ENCODE measurements around the gene RBM4B.
"Not testable (repeated sequence)": the region's sequence is repeated elsewhere in the genome, so short reads cannot be mapped to it uniquely, and the experiment has no call there.

The RBM4B gene

GRCh38 chr11:66641834-66642233 lies 35.9 kb downstream of the RBM4B start:
- DNase-seq (ENCODE audit: low read depth): no peak

- not testable (repeated sequence) for DNase-seq (ENCODE audit: low read depth)
Observed at GRCh38 chr11:66639814-66640340, 37.8 kb downstream of the RBM4B start.

GRCh38 chr11:66639066-66639813 lies 38.4 kb downstream of the RBM4B start:
- no peak for DNase-seq (ENCODE audit: low read depth)

GRCh38 chr11:66638177-66639065 lies 39.3 kb downstream of the RBM4B start, which contains the start of gene RBM4:
TSS of gene RBM4 (plus strand) at chr11:66638703. CDS start at chr11:66639712, 1,009 bp downstream.
- DNase-seq (ENCODE audit: low read depth): peak; percentile 99

- DNase-seq (ENCODE audit: low read depth): no peak
Observed at GRCh38 chr11:66637557-66638176, 40.0 kb downstream of the RBM4B start.

- no peak for DNase-seq (ENCODE audit: low read depth)
Observed at GRCh38 chr11:66636411-66636810, 41.3 kb downstream of the RBM4B start.

- DNase-seq (ENCODE audit: low read depth): no peak
Observed at GRCh38 chr11:66632952-66633351, 44.7 kb downstream of the RBM4B start.

GRCh38 chr11:66631883-66632282 lies 45.8 kb downstream of the RBM4B start:
- no peak for DNase-seq (ENCODE audit: low read depth)

GRCh38 chr11:66629356-66629755 lies 48.3 kb downstream of the RBM4B start:
- no peak for DNase-seq (ENCODE audit: low read depth)

- no peak for DNase-seq (ENCODE audit: low read depth)
Observed at GRCh38 chr11:66628061-66628603, 49.6 kb downstream of the RBM4B start.

GRCh38 chr11:66626926-66627325 lies 50.8 kb downstream of the RBM4B start:
- no peak for DNase-seq (ENCODE audit: low read depth)

- DNase-seq (ENCODE audit: low read depth): no peak
Observed at GRCh38 chr11:66626382-66626781, 51.3 kb downstream of the RBM4B start.

GRCh38 chr11:66625752-66626149 lies 51.9 kb downstream of the RBM4B start:
- no peak for DNase-seq (ENCODE audit: low read depth)

GRCh38 chr11:66625041-66625751 lies 52.5 kb downstream of the RBM4B start:
- no peak for DNase-seq (ENCODE audit: low read depth)

GRCh38 chr11:66624450-66624849 lies 53.2 kb downstream of the RBM4B start:
- DNase-seq (ENCODE audit: low read depth): no peak

GRCh38 chr11:66619080-66619554 lies 58.6 kb downstream of the RBM4B start:
- DNase-seq (ENCODE audit: low read depth): peak; percentile 77

- no peak for DNase-seq (ENCODE audit: low read depth)
Observed at GRCh38 chr11:66617155-66617834, 60.4 kb downstream of the RBM4B start.

- peak; percentile 94 for DNase-seq (ENCODE audit: low read depth)
Observed at GRCh38 chr11:66616379-66617154, 61.1 kb downstream of the RBM4B start, which contains the start of gene RBM14. TSS of gene RBM14 (plus strand) at chr11:66616630. CDS start at chr11:66616721, 91 bp downstream.
